GM12872 (cell line): ENCODE data around the gene GATAD2B.

ENCODE experiments used
- TF ChIP-seq, protein P1 (sequence below): IDR thresholded peaks from 3 replicates; pipeline ENCODE4 v1.5.1; 2011; ENCODE audit warnings: low read depth, mild to moderate bottlenecking, low read length, moderate library complexity; ENCODE audit not compliant: insufficient read depth

GATAD2B gene

GRCh38 chr1:153946622-153947241 is 24.0 kb upstream of the GATAD2B start, which contains the start of gene DENND4B:
DENND4B (minus strand) TSS chr1:153946718; CDS start chr1:153944374, 2,344 bp downstream.
- TF ChIP-seq, protein P1, sequence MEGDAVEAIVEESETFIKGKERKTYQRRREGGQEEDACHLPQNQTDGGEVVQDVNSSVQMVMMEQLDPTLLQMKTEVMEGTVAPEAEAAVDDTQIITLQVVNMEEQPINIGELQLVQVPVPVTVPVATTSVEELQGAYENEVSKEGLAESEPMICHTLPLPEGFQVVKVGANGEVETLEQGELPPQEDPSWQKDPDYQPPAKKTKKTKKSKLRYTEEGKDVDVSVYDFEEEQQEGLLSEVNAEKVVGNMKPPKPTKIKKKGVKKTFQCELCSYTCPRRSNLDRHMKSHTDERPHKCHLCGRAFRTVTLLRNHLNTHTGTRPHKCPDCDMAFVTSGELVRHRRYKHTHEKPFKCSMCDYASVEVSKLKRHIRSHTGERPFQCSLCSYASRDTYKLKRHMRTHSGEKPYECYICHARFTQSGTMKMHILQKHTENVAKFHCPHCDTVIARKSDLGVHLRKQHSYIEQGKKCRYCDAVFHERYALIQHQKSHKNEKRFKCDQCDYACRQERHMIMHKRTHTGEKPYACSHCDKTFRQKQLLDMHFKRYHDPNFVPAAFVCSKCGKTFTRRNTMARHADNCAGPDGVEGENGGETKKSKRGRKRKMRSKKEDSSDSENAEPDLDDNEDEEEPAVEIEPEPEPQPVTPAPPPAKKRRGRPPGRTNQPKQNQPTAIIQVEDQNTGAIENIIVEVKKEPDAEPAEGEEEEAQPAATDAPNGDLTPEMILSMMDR: peak; percentile 90

DNA sequence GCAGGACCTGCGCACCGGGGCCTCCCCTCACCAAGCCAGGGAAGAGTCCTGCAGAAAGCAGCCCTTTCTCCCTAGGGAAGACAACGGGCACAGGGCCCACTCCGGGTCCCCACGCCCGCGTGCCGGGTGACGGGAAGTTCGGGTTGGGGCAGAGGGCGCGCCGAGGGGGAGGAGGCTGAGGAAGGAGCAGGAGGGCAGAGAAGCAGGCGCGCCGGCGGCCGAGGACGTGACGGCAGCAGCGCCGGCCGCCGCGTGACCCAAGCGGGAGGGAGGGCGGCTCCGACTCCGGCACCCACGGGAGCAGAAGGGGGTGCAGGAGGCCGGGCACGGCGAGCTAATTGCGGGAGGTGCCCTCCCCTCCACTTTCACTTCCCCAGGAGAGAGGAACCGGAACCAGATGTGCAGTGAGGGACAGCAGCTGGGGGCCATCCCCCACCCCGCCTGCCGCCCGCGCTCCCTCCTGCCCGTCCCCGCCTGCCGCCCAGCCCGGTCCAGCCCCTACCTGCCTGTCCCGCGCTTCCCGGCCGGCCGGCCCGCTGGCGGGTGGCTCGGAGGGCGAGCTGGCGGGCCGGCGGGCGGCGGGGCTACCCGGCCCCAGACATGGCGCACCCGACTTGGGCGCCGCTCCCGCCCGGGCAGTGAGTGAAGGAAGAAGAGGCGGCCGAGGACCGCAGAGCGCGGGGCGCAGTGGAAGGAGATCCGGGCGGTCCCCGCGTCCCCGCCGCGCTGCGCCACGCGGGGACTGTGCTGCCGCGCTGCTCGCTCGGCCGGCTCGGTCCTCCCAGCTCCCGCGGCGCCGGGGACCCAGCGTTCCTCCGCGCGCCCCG is 23.2 kb upstream of the GATAD2B start:
- TF ChIP-seq, protein P1: no peak

- TF ChIP-seq, protein P1: no peak
Measured at GRCh38 chr1:153945131-153945794, 22.5 kb upstream of the GATAD2B start.

GRCh38 chr1:153944827-153945117 is 22.0 kb upstream of the GATAD2B start:
- TF ChIP-seq, protein P1: no peak

DNA sequence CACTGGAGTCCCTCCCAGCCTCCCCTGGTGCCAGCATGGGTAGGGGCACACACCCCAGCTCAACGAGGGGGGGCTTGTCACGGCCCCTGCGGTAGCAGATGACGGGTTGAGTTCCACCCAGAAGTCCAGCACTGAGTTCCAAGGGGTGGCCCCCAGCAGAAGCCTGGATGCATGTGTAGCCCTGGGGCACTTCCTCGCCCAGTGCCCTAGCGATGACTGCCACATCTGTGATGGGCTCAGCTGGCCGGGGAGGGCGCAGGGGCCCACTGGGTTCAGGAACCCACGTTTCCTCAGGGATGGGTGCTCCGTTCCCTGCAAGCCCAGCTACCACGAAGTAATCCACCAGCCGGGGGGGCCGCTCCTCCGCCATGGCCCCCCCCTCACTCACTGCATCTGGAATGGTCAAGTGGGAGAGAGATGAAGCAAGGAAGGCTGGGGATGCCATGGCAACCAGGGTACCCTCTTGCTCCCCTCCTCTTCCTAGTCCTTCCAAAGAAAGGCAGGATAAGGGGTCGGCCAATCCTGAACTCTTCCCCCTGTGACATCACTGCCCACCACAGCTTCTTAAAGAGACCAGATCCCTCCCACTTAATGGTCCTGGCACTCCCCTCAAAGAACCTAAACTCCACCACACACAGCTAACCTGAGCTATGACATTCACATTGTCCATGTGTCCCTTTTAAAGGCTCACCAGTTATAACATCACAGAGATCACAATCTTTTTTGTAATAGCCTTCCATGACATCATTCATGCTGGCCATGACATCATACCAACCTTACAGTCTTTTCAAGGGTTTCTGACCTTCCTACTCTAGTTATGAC is 21.4 kb upstream of the GATAD2B start:
- TF ChIP-seq, protein P1: no peak

- TF ChIP-seq, protein P1: no peak
Measured at GRCh38 chr1:153942766-153943549, 20.2 kb upstream of the GATAD2B start.
